ENCODE data around the gene ABCA5.

The ABCA5 gene

DNA sequence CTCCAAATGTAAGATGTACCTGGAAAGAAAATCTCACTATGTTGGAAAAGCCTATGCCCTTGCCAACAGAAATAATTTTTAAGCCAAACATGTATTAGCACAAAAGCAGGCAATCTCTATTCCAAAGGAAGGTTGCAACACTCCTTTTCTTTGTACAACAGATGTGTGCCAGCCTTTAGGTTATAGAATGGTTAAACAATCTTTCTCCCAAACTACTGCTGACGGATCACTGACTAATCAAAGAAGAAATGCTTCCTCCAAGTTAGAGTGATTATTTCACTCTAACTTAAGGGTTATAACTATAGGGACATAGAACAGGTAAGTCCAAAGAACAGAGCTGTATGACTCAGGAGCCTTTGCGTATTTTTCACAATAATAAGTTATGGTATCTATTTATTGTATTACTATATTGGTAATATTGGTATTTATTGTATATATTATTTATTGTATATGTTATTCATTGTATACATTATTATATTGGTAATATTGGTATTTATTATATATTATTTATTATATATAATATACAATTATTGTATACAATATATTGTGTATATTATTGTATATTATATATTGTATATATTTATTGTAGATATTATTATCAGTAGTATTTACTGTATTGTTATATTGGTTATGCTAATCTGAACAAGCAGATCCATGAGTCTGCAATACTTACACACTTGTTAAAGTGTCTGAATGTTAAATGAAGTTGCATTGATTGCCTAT lies 36.7 kb upstream of the ABCA5 start:
- Histone ChIP-seq H3K4me1 (ENCODE audit: low read depth, poor library complexity, severe bottlenecking) (no peaks in the 10 kb centered on the region), H3K9ac (no peak overlapping the region), H3K27ac (no peak overlapping the region), H4K20me1 (ENCODE audit: insufficient read depth) (no peaks in the 10 kb centered on the region), H2AFZ (ENCODE audit: low read depth) (no peak overlapping the region), H3K36me3 (ENCODE audit: insufficient read depth) (no peaks in the 10 kb centered on the region), H3K4me2 (no peak overlapping the region), H3K27me3 (ENCODE audit: insufficient read depth, low read depth) (no peaks in the 10 kb centered on the region), H3K4me3 (IDR thresholded peaks at IDR 0.05; ENCODE audit: insufficient read depth, low read depth, low read length) (no peak overlapping the region), H3K79me2 (ENCODE audit: insufficient read depth, low read depth) (no peaks in the 10 kb centered on the region)
- TF ChIP-seq, protein P1, sequence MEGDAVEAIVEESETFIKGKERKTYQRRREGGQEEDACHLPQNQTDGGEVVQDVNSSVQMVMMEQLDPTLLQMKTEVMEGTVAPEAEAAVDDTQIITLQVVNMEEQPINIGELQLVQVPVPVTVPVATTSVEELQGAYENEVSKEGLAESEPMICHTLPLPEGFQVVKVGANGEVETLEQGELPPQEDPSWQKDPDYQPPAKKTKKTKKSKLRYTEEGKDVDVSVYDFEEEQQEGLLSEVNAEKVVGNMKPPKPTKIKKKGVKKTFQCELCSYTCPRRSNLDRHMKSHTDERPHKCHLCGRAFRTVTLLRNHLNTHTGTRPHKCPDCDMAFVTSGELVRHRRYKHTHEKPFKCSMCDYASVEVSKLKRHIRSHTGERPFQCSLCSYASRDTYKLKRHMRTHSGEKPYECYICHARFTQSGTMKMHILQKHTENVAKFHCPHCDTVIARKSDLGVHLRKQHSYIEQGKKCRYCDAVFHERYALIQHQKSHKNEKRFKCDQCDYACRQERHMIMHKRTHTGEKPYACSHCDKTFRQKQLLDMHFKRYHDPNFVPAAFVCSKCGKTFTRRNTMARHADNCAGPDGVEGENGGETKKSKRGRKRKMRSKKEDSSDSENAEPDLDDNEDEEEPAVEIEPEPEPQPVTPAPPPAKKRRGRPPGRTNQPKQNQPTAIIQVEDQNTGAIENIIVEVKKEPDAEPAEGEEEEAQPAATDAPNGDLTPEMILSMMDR (conservative IDR thresholded peaks at IDR 0.05; ENCODE audit: low read depth, low read length) = no peak

DNA sequence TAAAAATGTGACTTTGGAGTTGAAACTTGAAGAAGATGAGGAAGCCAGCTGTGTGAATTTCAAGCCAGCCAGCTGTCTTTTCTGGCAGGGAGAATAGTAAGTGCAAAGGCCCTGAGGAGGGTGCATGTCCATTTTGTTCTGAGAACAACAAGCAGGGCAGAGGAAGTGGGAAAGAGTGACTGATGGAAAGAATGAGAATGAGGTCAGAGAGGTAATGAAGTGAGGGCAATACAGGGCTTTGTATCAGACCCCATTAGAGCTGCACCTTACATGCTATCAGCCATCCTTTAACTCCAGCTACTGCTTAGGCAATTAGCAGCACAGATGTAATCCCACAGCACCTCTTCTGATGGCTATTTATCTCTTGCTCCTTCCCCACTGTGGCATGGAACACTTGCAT lies 34.2 kb upstream of the ABCA5 start:
- Histone ChIP-seq H3K27ac (no peak overlapping the region), H3K9ac (no peak overlapping the region), H3K79me2 (ENCODE audit: insufficient read depth, low read depth) (no peaks in the 10 kb centered on the region), H3K27me3 (ENCODE audit: insufficient read depth, low read depth) (no peaks in the 10 kb centered on the region), H3K4me1 (ENCODE audit: low read depth, poor library complexity, severe bottlenecking) (no peaks in the 10 kb centered on the region), H3K36me3 (ENCODE audit: insufficient read depth) (no peaks in the 10 kb centered on the region), H2AFZ (ENCODE audit: low read depth) (no peak overlapping the region), H3K4me3 (IDR thresholded peaks at IDR 0.05; ENCODE audit: insufficient read depth, low read depth, low read length) (no peak overlapping the region), H4K20me1 (ENCODE audit: insufficient read depth) (no peaks in the 10 kb centered on the region), H3K4me2 (no peak overlapping the region)
- TF ChIP-seq, protein P1 (conservative IDR thresholded peaks at IDR 0.05; ENCODE audit: low read depth, low read length) = no peak

DNA sequence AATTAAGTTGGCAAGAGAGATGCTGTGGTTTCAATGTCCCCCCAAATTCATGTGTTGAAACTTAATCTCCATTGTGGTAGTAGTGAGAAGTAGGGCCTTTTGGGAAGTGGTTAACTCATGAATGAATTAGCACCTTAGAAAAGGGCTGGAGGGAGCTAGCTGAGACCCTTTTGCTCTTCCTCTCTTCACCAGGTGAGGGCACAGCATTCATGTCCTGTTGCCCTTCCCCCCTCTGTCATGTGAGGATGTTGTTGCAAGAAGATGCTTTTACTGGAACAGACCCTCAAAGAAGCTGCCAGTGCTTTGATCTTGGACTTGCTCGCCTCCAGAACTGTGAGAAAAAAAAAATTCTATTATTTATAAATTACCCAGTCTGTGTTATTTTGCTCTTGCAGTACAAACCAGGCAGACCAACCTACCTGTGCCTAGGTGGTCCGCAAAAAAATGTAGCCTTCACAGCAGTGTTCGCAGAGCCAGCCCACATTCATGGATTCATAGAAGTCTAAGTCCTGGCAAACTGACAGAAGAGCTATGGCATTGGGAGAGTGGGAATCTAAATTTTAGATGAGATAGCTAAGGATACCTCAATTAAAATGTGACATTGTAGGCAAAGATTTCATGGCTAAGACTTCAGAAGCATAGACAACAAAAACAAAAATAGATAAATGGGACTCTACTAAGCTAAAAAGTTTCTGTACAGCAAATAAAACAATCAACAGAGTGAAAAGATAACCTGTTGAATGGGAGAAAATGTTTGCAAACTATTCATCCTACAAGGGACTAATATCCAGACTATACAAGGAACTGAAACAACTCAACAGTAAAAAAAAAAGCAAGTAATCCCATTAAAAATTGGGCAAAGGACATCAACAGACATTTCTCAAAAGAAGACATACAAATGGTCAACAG lies 32.0 kb upstream of the ABCA5 start:
- Histone ChIP-seq H3K27ac (no peak overlapping the region), H3K9ac (no peak overlapping the region), H3K27me3 (ENCODE audit: insufficient read depth, low read depth) (no peaks in the 10 kb centered on the region), H3K4me3 (IDR thresholded peaks at IDR 0.05; ENCODE audit: insufficient read depth, low read depth, low read length) (no peak overlapping the region), H3K79me2 (ENCODE audit: insufficient read depth, low read depth) (no peaks in the 10 kb centered on the region), H2AFZ (ENCODE audit: low read depth) (no peak overlapping the region), H3K36me3 (ENCODE audit: insufficient read depth) (no peaks in the 10 kb centered on the region), H3K4me2 (no peak overlapping the region), H3K4me1 (ENCODE audit: low read depth, poor library complexity, severe bottlenecking) (no peaks in the 10 kb centered on the region), H4K20me1 (ENCODE audit: insufficient read depth) (no peaks in the 10 kb centered on the region)
- TF ChIP-seq, protein P1 (conservative IDR thresholded peaks at IDR 0.05; ENCODE audit: low read depth, low read length) = no peak

DNA sequence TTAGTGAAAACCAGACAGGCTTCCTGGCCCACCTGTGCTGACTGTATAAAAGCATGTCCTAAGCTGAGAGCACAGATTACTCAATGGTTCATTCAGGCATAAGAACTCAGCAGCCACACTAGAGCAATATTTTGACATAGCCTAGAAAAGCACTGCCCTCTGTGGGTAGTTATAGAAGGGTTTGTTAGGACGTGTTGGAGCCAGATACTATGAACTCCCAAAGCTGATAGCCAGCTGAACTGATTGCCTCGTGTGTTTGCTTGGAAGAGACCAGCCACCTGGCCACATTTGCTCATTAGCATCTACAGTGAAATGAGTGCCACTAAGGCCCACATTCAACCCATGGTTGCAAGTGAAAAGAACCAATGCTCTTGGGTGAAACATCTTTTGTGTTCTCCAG lies 30.8 kb upstream of the ABCA5 start:
- H3K4me1 ChIP-seq (ENCODE audit: low read depth, poor library complexity, severe bottlenecking) = no peaks in the 10 kb centered on the region
- H3K27ac ChIP-seq = no peak overlapping the region
- no peak overlapping the region for H3K4me2 ChIP-seq
- no peak overlapping the region for H3K9ac ChIP-seq
- H2AFZ ChIP-seq (ENCODE audit: low read depth) = no peak overlapping the region
- H3K27me3 ChIP-seq (ENCODE audit: insufficient read depth, low read depth) = no peaks in the 10 kb centered on the region
- H4K20me1 ChIP-seq (ENCODE audit: insufficient read depth) = no peaks in the 10 kb centered on the region
- H3K36me3 ChIP-seq (ENCODE audit: insufficient read depth) = no peaks in the 10 kb centered on the region
- TF ChIP-seq, protein P1 (conservative IDR thresholded peaks at IDR 0.05; ENCODE audit: low read depth, low read length) = no peak
- no peak overlapping the region for H3K4me3 ChIP-seq (IDR thresholded peaks at IDR 0.05; ENCODE audit: insufficient read depth, low read depth, low read length)
- no peaks in the 10 kb centered on the region for H3K79me2 ChIP-seq (ENCODE audit: insufficient read depth, low read depth)

Data from KMS-11 (cell line).